Stimulated activated CD8-positive, alpha-beta memory T cell treated with anti-CD3 and anti-CD28 coated beads, Interleukin-15, amount 100 ng/mL, for 24 hours (primary cell): ENCODE measurements around the gene BICC1.

Experiments used
- DNase-seq: peaks from one replicate; pipeline ENCODE4 v3.0.0-alpha.2; 2020; ENCODE audit warnings: low read depth

Gene BICC1

GRCh38 chr10:58512491-58513187 is at the start of gene BICC1:
Gene BICC1, plus strand, starts transcription at chr10:58512872. Its CDS starts 272 bp downstream, at chr10:58513144.
- no peak for DNase-seq

- no peak for DNase-seq
Measured at GRCh38 chr10:58464956-58465355, 47.7 kb upstream of the BICC1 start.

GRCh38 chr10:58465629-58466028 is 47.0 kb upstream of the BICC1 start:
- DNase-seq, result no peak

GRCh38 chr10:58467931-58468635 is 44.6 kb upstream of the BICC1 start:
- no peak for DNase-seq

- DNase-seq, result no peak
Measured at GRCh38 chr10:58473976-58474375, 38.7 kb upstream of the BICC1 start.

- DNase-seq, result no peak
Measured at GRCh38 chr10:58475322-58476277, 37.1 kb upstream of the BICC1 start.

GRCh38 chr10:58477122-58477521 is 35.5 kb upstream of the BICC1 start:
- no peak for DNase-seq

- DNase-seq, result no peak
Measured at GRCh38 chr10:58477902-58478301, 34.8 kb upstream of the BICC1 start.

GRCh38 chr10:58479045-58479444 is 33.6 kb upstream of the BICC1 start:
- DNase-seq, result no peak

- DNase-seq, result no peak
Measured at GRCh38 chr10:58480321-58480720, 32.4 kb upstream of the BICC1 start.

- DNase-seq, result no peak
Measured at GRCh38 chr10:58481569-58482109, 31.0 kb upstream of the BICC1 start.

- no peak for DNase-seq
Measured at GRCh38 chr10:58486821-58487220, 25.9 kb upstream of the BICC1 start.

- DNase-seq, result no peak
Measured at GRCh38 chr10:58488921-58489320, 23.8 kb upstream of the BICC1 start.

- no peak for DNase-seq
Measured at GRCh38 chr10:58502956-58503355, 9.7 kb upstream of the BICC1 start.

- DNase-seq, result no peak
Measured at GRCh38 chr10:58508316-58508715, 4.4 kb upstream of the BICC1 start.

- no peak for DNase-seq
Measured at GRCh38 chr10:58511765-58512490, 744 bp upstream of the BICC1 start.

- no peak for DNase-seq
Measured at GRCh38 chr10:58513188-58514110, 777 bp downstream of the BICC1 start.

GRCh38 chr10:58514111-58514770 is 1.6 kb downstream of the BICC1 start:
- DNase-seq, result no peak

- DNase-seq, result no peak
Measured at GRCh38 chr10:58515291-58515941, 2.7 kb downstream of the BICC1 start.
